Measurements from ENCODE around the gene GADD45G.

Gene GADD45G, protein sequence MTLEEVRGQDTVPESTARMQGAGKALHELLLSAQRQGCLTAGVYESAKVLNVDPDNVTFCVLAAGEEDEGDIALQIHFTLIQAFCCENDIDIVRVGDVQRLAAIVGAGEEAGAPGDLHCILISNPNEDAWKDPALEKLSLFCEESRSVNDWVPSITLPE

DNA sequence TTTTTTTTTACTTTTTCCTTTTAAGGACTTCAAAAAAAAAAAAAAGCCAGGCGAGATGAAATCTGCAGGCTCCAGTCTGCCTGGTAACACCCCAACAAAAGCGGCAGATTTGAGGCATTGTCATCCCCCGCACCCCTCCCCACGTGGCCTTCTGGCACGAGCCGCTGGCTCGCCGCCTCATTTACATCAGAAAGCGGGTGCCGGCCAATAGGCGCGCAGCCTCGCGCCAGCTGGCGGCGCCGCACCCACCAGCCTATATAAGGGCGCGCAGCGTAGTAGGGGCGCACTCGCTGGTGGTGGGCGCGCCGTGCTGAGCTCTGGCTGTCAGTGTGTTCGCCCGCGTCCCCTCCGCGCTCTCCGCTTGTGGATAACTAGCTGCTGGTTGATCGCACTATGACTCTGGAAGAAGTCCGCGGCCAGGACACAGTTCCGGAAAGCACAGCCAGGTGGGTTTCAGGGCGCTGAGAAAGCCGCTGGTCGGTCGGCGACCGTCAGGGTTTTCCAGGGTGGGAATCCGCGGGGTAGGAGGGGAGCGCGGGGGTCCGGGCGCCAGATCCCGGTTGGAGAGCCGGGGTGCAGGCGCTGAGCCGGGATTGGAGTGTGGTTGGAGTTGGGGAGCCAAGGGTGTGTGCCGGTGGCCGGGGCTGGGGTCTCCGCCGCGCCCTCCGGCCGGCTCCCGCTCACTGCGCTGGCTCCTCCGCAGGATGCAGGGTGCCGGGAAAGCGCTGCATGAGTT lies at the start of gene GADD45G:
Gene GADD45G, plus strand, starts transcription at position 284 of the 736 bp plus-strand sequence. Its CDS starts 110 bp downstream, at position 394.
- TF ChIP-seq EP300 (IDR thresholded peaks at IDR 0.05; ENCODE audit: borderline replicate concordance) (0 out of 2 replicates have a peak, but pooled peaks have one; percentile 26), FOXM1 (IDR thresholded peaks at IDR 0.05; ENCODE audit: borderline replicate concordance, low read depth) (no peak), EGR1 (IDR thresholded peaks at IDR 0.05) (peak; percentile 48; the same call in 1 of the 2 replicates), CEBPB (IDR thresholded peaks at IDR 0.05) (no peak), TAF1 (IDR thresholded peaks at IDR 0.05; ENCODE audit: low read depth) (0 out of 2 replicates have a peak, but pooled peaks have one; percentile 38), NFIC (IDR thresholded peaks at IDR 0.05) (peak; percentile 90), CREB1 (IDR thresholded peaks at IDR 0.05; ENCODE audit: low read depth) (0 out of 2 replicates have a peak, but pooled peaks have one; percentile 5), ZBTB7A (IDR thresholded peaks at IDR 0.05; ENCODE audit: low read depth) (no peak; the same call in none of the 2 replicates), TEAD4 (IDR thresholded peaks at IDR 0.05) (peak; percentile 39)
- TF ChIP-seq, protein P1, sequence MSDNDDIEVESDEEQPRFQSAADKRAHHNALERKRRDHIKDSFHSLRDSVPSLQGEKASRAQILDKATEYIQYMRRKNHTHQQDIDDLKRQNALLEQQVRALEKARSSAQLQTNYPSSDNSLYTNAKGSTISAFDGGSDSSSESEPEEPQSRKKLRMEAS (IDR thresholded peaks at IDR 0.05): peak; percentile 93
- TF ChIP-seq, protein P2, sequence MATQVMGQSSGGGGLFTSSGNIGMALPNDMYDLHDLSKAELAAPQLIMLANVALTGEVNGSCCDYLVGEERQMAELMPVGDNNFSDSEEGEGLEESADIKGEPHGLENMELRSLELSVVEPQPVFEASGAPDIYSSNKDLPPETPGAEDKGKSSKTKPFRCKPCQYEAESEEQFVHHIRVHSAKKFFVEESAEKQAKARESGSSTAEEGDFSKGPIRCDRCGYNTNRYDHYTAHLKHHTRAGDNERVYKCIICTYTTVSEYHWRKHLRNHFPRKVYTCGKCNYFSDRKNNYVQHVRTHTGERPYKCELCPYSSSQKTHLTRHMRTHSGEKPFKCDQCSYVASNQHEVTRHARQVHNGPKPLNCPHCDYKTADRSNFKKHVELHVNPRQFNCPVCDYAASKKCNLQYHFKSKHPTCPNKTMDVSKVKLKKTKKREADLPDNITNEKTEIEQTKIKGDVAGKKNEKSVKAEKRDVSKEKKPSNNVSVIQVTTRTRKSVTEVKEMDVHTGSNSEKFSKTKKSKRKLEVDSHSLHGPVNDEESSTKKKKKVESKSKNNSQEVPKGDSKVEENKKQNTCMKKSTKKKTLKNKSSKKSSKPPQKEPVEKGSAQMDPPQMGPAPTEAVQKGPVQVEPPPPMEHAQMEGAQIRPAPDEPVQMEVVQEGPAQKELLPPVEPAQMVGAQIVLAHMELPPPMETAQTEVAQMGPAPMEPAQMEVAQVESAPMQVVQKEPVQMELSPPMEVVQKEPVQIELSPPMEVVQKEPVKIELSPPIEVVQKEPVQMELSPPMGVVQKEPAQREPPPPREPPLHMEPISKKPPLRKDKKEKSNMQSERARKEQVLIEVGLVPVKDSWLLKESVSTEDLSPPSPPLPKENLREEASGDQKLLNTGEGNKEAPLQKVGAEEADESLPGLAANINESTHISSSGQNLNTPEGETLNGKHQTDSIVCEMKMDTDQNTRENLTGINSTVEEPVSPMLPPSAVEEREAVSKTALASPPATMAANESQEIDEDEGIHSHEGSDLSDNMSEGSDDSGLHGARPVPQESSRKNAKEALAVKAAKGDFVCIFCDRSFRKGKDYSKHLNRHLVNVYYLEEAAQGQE (IDR thresholded peaks at IDR 0.05; ENCODE audit: low read depth): no peak
- TF ChIP-seq, protein P3, sequence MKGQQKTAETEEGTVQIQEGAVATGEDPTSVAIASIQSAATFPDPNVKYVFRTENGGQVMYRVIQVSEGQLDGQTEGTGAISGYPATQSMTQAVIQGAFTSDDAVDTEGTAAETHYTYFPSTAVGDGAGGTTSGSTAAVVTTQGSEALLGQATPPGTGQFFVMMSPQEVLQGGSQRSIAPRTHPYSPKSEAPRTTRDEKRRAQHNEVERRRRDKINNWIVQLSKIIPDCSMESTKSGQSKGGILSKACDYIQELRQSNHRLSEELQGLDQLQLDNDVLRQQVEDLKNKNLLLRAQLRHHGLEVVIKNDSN (IDR thresholded peaks at IDR 0.05): peak; percentile 90

DNA sequence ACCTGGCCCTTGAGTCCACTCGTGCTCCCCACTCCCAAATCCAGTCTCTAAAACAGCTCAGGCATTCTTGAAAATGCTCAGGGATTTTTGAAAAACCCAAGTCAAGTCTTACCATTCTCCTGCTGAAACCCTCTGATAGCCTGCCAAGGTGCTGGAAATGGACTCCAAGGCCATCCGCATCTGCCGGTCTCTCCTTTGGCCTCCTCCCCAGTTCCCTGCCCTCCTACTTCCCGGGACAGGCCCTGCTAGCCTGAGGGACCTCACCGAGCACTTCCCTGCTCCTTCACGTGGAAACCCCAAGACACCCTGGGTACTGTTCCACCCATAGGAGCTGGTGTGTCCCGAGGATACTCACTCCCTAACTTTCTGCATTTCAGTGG lies 49.8 kb upstream of the GADD45G start:
- TF ChIP-seq, protein P3 (IDR thresholded peaks at IDR 0.05): no peak
- TF ChIP-seq TEAD4 (IDR thresholded peaks at IDR 0.05) (no peak), RAD21 (IDR thresholded peaks at IDR 0.05; ENCODE audit: low read depth) (no peak), EGR1 (IDR thresholded peaks at IDR 0.05) (no peak), YY1 (IDR thresholded peaks at IDR 0.05; ENCODE audit: low read depth) (no peak), EP300 (IDR thresholded peaks at IDR 0.05; ENCODE audit: borderline replicate concordance) (no peak), FOXM1 (IDR thresholded peaks at IDR 0.05; ENCODE audit: borderline replicate concordance, low read depth) (no peak), TAF1 (IDR thresholded peaks at IDR 0.05; ENCODE audit: low read depth) (no peak), ZBTB7A (IDR thresholded peaks at IDR 0.05; ENCODE audit: low read depth) (no peak), CREB1 (IDR thresholded peaks at IDR 0.05; ENCODE audit: low read depth) (no peak), TCF12 (IDR thresholded peaks at IDR 0.05; ENCODE audit: low read depth) (no peak), NFIC (IDR thresholded peaks at IDR 0.05) (no peak)
- TF ChIP-seq, protein P1 (IDR thresholded peaks at IDR 0.05): no peak

DNA sequence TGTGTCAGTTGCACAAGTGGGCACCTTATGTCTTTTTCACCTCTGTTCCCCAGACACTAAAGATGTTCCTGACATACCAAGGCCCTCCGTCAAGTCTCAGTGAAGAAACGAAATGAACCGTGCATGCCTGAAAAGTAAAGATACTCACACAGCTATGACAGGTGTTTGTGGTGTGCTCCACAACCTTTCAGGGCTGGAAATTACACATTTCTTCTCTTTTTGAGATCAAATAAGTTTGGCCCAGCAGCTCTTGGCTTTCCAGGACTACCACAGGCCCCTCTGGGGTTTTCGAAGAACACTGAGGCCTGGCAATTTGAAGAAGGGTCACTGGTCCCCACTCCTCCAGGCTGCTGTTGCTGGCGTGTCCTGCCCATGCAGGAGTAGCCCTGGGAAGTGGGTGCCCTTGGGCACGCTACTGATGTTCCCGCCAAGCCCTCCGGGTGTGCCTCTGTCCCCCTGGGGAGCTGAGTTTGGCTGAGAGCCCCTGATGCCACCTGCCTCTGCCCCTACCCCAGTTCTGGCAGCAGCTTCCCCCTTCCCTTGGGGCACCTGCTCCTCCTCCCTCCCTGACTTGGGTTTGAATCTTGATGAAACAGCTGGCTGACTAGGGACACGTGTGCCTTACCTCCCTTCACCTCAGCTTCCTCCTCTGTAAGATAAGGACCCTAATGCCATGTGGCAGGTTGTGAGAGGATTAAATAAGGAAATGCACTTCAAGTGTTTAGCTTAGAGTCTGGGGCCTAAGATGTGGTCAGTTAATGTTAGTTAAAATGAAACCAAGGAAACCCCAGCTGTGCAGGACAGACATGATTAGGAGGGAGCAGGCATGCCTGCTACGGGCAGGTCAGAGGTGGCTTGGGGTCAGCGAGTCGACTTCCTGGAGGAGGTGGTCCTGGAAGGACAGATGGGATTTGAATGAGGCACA lies 49.1 kb upstream of the GADD45G start:
- no peak for TF ChIP-seq TCF12 (IDR thresholded peaks at IDR 0.05; ENCODE audit: low read depth)
- no peak for TF ChIP-seq TEAD4 (IDR thresholded peaks at IDR 0.05)
- TF ChIP-seq NFIC (IDR thresholded peaks at IDR 0.05): no peak
- TF ChIP-seq, protein P2 (IDR thresholded peaks at IDR 0.05; ENCODE audit: low read depth): no peak
- no peak for TF ChIP-seq TAF1 (IDR thresholded peaks at IDR 0.05; ENCODE audit: low read depth)
- no peak for TF ChIP-seq ZBTB7A (IDR thresholded peaks at IDR 0.05; ENCODE audit: low read depth)
- no peak for TF ChIP-seq EP300 (IDR thresholded peaks at IDR 0.05; ENCODE audit: borderline replicate concordance)
- no peak for TF ChIP-seq RAD21 (IDR thresholded peaks at IDR 0.05; ENCODE audit: low read depth)
- TF ChIP-seq, protein P3 (IDR thresholded peaks at IDR 0.05): no peak
- no peak for TF ChIP-seq CREB1 (IDR thresholded peaks at IDR 0.05; ENCODE audit: low read depth)
- no peak for TF ChIP-seq YY1 (IDR thresholded peaks at IDR 0.05; ENCODE audit: low read depth)

All from Ishikawa (cell line).